Peyer's patch (tissue), 4 donors: ENCODE data around the gene SHC3. TPM values are rescaled to one million over a fixed set of nuclear protein-coding genes. Genes with fewer than 3 reads are reported as not detected.
"Not testable (repeated sequence)": the region's sequence is repeated elsewhere in the genome, so short reads cannot be mapped to it uniquely, and the experiment has no call there.

Source experiments
- DNase-seq, 3 donors: peaks; one replicate each; pipeline ENCODE4 v3.0.0-alpha.2; 2017 to 2019
- H3K27ac ChIP-seq, 4 donors: fragments of 200-600 bp; sonication (generic); one replicate each; pipeline ENCODE4 v1.5.1; 2016 to 2019
- H3K27me3 ChIP-seq, 2 donors: fragments of 200-600 bp; sonication (generic); one replicate each; pipeline ENCODE4 v1.5.1; 2019
- H3K36me3 ChIP-seq, 3 donors: fragments of 200-600 bp; sonication (generic); one replicate each; pipeline ENCODE4 v1.5.1; 2016 to 2019
- H3K4me1 ChIP-seq, 4 donors: fragments of 200-600 bp; sonication (generic); one replicate each; pipeline ENCODE4 v1.5.1; 2016 to 2019
- H3K4me3 ChIP-seq, 4 donors: fragments of 200-600 bp; sonication (generic); 1 replicate in 3 of 4; 2 replicates in 1 of 4; pipeline ENCODE4 v1.5.1; 2016 to 2019; ENCODE audit warnings: mild to moderate bottlenecking in 1 of 4
- H3K9me3 ChIP-seq, 4 donors: fragments of 200-600 bp; sonication (generic); one replicate each; pipeline ENCODE4 v1.5.1; 2016 to 2019; ENCODE audit warnings: mild to moderate bottlenecking in 1 of 4
- POLR2A ChIP-seq, 2 donors: fragments of 450-650 bp; IDR thresholded peaks; one replicate each; pipeline ENCODE4 v1.5.1; 2017; ENCODE audit warnings: antibody characterized with exemption in 2 of 2, mild to moderate bottlenecking in 2 of 2, moderate library complexity in 2 of 2
- total RNA-seq, 4 donors: library from RNA; depleted of rRNA; stranded (reverse); fragments of >200 nt; gene quantifications; one replicate each; pipeline ENCODE4 v1.1.0, GENCODE V29; 2016
- TF ChIP-seq, protein P1 (sequence below), 6 experiments: fragments of 450-650 bp in 4 of 6; fragments of 200-600 bp in 2 of 6; sonication (generic) in 1 of 6; IDR thresholded peaks; one replicate each; pipeline ENCODE4 v1.5.1; 2017 to 2019; ENCODE audit warnings: antibody characterized with exemption in 6 of 6, mild to moderate bottlenecking in 3 of 6, moderate library complexity in 1 of 6

SHC3 gene
- total RNA-seq, 4 donors from 2014 or later = 0.88 to 5.0 (median 2.2) TPM

- H3K4me1 ChIP-seq = no peaks in the 10 kb centered on the region
- TF ChIP-seq, protein P1, sequence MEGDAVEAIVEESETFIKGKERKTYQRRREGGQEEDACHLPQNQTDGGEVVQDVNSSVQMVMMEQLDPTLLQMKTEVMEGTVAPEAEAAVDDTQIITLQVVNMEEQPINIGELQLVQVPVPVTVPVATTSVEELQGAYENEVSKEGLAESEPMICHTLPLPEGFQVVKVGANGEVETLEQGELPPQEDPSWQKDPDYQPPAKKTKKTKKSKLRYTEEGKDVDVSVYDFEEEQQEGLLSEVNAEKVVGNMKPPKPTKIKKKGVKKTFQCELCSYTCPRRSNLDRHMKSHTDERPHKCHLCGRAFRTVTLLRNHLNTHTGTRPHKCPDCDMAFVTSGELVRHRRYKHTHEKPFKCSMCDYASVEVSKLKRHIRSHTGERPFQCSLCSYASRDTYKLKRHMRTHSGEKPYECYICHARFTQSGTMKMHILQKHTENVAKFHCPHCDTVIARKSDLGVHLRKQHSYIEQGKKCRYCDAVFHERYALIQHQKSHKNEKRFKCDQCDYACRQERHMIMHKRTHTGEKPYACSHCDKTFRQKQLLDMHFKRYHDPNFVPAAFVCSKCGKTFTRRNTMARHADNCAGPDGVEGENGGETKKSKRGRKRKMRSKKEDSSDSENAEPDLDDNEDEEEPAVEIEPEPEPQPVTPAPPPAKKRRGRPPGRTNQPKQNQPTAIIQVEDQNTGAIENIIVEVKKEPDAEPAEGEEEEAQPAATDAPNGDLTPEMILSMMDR (IDR thresholded peaks at IDR 0.05) = no peak
- no peak for TF ChIP-seq POLR2A (IDR thresholded peaks at IDR 0.05)
- H3K4me3 ChIP-seq = no peak overlapping the region
- no peaks in the 10 kb centered on the region for H3K9me3 ChIP-seq
- no peaks in the 10 kb centered on the region for H3K27me3 ChIP-seq
- no peak overlapping the region for H3K27ac ChIP-seq
- no peaks in the 10 kb centered on the region for H3K36me3 ChIP-seq
- no peak for DNase-seq
These were observed 33.6 kb upstream of the SHC3 start for GRCh38 chr9:89212171-89212570.

- H3K36me3 ChIP-seq, H3K4me1 ChIP-seq, H3K27ac ChIP-seq, H3K4me3 ChIP-seq, H3K27me3 ChIP-seq, H3K9me3 ChIP-seq: not testable (repeated sequence)
- peak in 1 of 3 donors; percentile 11 for DNase-seq
These were observed 30.7 kb upstream of the SHC3 start for GRCh38 chr9:89209311-89209710.

DNA sequence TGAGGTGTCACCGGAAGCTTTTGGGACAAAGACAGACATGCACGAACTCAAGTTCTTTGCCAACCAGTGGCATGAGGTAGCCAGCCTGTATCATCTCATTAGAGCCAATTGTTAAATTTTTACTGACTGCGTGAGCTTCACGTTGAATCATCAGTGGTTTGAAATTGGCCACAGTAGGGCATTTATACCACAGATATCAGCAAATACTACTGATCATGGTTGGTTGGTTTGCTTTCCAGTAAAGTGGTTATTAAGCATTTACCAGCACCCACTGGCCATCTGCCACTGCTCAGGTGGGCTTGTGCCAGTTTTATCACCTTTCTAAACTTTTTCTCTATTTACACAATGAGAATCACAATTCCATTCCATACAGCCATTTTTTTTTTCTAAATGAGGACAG lies 28.4 kb upstream of the SHC3 start:
- no peaks in the 10 kb centered on the region for H3K4me1 ChIP-seq
- H3K9me3 ChIP-seq = no peaks in the 10 kb centered on the region
- TF ChIP-seq POLR2A (IDR thresholded peaks at IDR 0.05) = no peak
- TF ChIP-seq, protein P1 (IDR thresholded peaks at IDR 0.05) = no peak
- H3K4me3 ChIP-seq = no peak overlapping the region
- H3K36me3 ChIP-seq = no peaks in the 10 kb centered on the region
- H3K27me3 ChIP-seq = no peaks in the 10 kb centered on the region
- H3K27ac ChIP-seq = no peak overlapping the region
- no peak for DNase-seq

- peak in 1 of 3 donors; percentile 15 for DNase-seq
- TF ChIP-seq POLR2A (IDR thresholded peaks at IDR 0.05) = no peak
- TF ChIP-seq, protein P1 (IDR thresholded peaks at IDR 0.05) = no peak
These were observed 26.2 kb upstream of the SHC3 start for GRCh38 chr9:89204801-89205200.

GRCh38 chr9:89195131-89195797 lies 16.6 kb upstream of the SHC3 start:
- no peak for DNase-seq
- H3K27me3 ChIP-seq = no peaks in the 10 kb centered on the region
- no peaks in the 10 kb centered on the region for H3K36me3 ChIP-seq
- TF ChIP-seq, protein P1 (IDR thresholded peaks at IDR 0.05) = no peak
- no peak for TF ChIP-seq POLR2A (IDR thresholded peaks at IDR 0.05)
- no peaks in the 10 kb centered on the region for H3K9me3 ChIP-seq
- H3K27ac ChIP-seq = no peak overlapping the region
- no peaks in the 10 kb centered on the region for H3K4me1 ChIP-seq
- no peak overlapping the region for H3K4me3 ChIP-seq

More at GRCh38 chr9:89204801-89205200, 26.2 kb upstream of the SHC3 start:
- Histone ChIP-seq H3K36me3 (no peaks in the 10 kb centered on the region), H3K4me1 (no peaks in the 10 kb centered on the region), H3K4me3 (no peak overlapping the region), H3K27ac (no peak overlapping the region), H3K9me3 (no peaks in the 10 kb centered on the region), H3K27me3 (no peaks in the 10 kb centered on the region)

GRCh38 chr9:89194421-89195130 lies 16.0 kb upstream of the SHC3 start:
- DNase-seq = no peak

More at GRCh38 chr9:89194421-89195130, 16.0 kb upstream of the SHC3 start:
- Histone ChIP-seq H3K4me3 (no peak overlapping the region), H3K27ac (no peak overlapping the region), H3K36me3 (no peaks in the 10 kb centered on the region), H3K9me3 (no peaks in the 10 kb centered on the region), H3K4me1 (no peaks in the 10 kb centered on the region), H3K27me3 (no peaks in the 10 kb centered on the region)
- no peak for TF ChIP-seq POLR2A (IDR thresholded peaks at IDR 0.05)
- TF ChIP-seq, protein P1 (IDR thresholded peaks at IDR 0.05) = no peak
